GM12878 (cell line): ENCODE results near the gene SCAMP1. TPM values are rescaled to one million over a fixed set of nuclear protein-coding genes. Genes with fewer than 3 reads are reported as not detected.

ENCODE experiments used
- CREB1 ChIP-seq: IDR thresholded peaks from 2 replicates; pipeline ENCODE4 v1.6.1; 2012; ENCODE audit warnings: low read depth, mild to moderate bottlenecking, inconsistent platforms
- MTA2 ChIP-seq: fragments of 450-650 bp; IDR thresholded peaks from 2 replicates; pipeline ENCODE4 v1.6.1; 2016; ENCODE audit warnings: low read depth, mild to moderate bottlenecking, moderate library complexity
- SIX5 ChIP-seq: IDR thresholded peaks from 2 replicates; pipeline ENCODE4 v1.6.1; 2011; ENCODE audit warnings: mild to moderate bottlenecking, low read depth, low read length, moderate library complexity; ENCODE audit not compliant: severe bottlenecking
- SMARCA5 ChIP-seq: fragments of 450-650 bp; IDR thresholded peaks from 2 replicates; pipeline ENCODE4 v1.6.1; 2017; ENCODE audit warnings: mild to moderate bottlenecking
- YBX1 ChIP-seq: fragments of 450-650 bp; IDR thresholded peaks from 2 replicates; pipeline ENCODE4 v1.6.1; 2016; ENCODE audit warnings: antibody characterized with exemption
- ZNF217 ChIP-seq: fragments of 450-650 bp; IDR thresholded peaks from 2 replicates; pipeline ENCODE4 v1.6.1; 2017; ENCODE audit warnings: antibody characterized with exemption, mild to moderate bottlenecking
- ZZZ3 ChIP-seq: IDR thresholded peaks from 2 replicates; pipeline ENCODE4 v1.6.1; 2011; ENCODE audit warnings: low read depth; ENCODE audit not compliant: control insufficient read depth, insufficient read length
- polyA plus RNA-seq, 11 experiments: library from polyadenylated mRNA; depleted of rRNA in 4 of 11; unstranded in 6 of 11; stranded (reverse) in 5 of 11; fragments of >200 nt; fragmentation: Nextera tagmentation in 4 of 11; fragmentation: Illumina TruSeq in 1 of 11; extraction: Ambion mirVana in 4 of 11; extraction: Trizol in 1 of 11; gene quantifications; 1 replicate in 1 of 11; 2 replicates in 10 of 11; pipeline versions ENCODE4 v1.2.1 to v1.2.3, GENCODE V29; 2011 to 2016; ENCODE audit warnings: inconsistent platforms in 2 of 11, missing spikeins in 2 of 11, low read depth in 1 of 11
- total RNA-seq, 4 experiments: library from RNA; depleted of rRNA in 3 of 4; stranded (reverse); fragments of >200 nt in 3 of 4; fragmentation: Illumina TruSeq in 1 of 4; extraction: Trizol in 1 of 4; gene quantifications; 2 replicates each; pipeline versions ENCODE4 v1.2.1 to v1.2.3, GENCODE V29; 2013 to 2021
- TF ChIP-seq, protein P1 (sequence below): fragments of 450-650 bp; formaldehyde crosslinking; IDR thresholded peaks from 2 replicates; pipeline ENCODE4 v1.5.0; 2022; ENCODE audit warnings: mild to moderate bottlenecking, missing genetic modification characterization
- TF ChIP-seq, protein P2 (sequence below): IDR thresholded peaks from 2 replicates; pipeline ENCODE4 v1.6.1; 2012; ENCODE audit warnings: low read depth, low read length, improper control_type of control experiment
- TF ChIP-seq, protein P3 (sequence below): fragments of 450-650 bp; IDR thresholded peaks from 2 replicates; pipeline ENCODE4 v1.6.1; 2016; ENCODE audit warnings: mild to moderate bottlenecking

The SCAMP1 gene
- total and polyA plus RNA-seq, 10 of the 15 experiments (the other 5 are each of a cell fraction or from before 2014, with no cell fraction given), result 6.4 to 27.9 (median 20.0) TPM

DNA sequence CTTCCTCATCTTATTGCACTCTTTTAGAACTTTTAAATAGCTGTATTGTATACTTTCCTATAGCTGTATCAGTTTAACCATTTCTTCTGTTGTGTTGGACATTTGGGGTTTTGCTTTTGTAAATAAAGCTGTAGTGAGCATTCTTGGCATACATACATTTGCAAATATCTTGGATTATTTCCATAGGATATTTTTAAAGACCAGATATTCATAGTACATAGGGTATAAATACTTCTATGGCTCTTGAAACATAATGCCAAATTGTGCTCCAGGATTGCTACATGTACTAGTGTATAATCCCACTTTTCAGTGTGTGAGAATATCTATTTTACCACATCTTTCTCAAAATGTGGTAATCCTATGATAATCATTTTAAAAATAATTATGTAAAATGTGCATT lies 51.2 kb downstream of the SCAMP1 start (continued):
- TF ChIP-seq, protein P1, sequence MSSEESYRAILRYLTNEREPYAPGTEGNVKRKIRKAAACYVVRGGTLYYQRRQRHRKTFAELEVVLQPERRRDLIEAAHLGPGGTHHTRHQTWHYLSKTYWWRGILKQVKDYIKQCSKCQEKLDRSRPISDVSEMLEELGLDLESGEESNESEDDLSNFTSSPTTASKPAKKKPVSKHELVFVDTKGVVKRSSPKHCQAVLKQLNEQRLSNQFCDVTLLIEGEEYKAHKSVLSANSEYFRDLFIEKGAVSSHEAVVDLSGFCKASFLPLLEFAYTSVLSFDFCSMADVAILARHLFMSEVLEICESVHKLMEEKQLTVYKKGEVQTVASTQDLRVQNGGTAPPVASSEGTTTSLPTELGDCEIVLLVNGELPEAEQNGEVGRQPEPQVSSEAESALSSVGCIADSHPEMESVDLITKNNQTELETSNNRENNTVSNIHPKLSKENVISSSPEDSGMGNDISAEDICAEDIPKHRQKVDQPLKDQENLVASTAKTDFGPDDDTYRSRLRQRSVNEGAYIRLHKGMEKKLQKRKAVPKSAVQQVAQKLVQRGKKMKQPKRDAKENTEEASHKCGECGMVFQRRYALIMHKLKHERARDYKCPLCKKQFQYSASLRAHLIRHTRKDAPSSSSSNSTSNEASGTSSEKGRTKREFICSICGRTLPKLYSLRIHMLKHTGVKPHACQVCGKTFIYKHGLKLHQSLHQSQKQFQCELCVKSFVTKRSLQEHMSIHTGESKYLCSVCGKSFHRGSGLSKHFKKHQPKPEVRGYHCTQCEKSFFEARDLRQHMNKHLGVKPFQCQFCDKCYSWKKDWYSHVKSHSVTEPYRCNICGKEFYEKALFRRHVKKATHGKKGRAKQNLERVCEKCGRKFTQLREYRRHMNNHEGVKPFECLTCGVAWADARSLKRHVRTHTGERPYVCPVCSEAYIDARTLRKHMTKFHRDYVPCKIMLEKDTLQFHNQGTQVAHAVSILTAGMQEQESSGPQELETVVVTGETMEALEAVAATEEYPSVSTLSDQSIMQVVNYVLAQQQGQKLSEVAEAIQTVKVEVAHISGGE, result no peak
- TF ChIP-seq, protein P2, sequence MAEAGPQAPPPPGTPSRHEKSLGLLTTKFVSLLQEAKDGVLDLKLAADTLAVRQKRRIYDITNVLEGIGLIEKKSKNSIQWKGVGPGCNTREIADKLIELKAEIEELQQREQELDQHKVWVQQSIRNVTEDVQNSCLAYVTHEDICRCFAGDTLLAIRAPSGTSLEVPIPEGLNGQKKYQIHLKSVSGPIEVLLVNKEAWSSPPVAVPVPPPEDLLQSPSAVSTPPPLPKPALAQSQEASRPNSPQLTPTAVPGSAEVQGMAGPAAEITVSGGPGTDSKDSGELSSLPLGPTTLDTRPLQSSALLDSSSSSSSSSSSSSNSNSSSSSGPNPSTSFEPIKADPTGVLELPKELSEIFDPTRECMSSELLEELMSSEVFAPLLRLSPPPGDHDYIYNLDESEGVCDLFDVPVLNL, result no peak
- no peak for TF ChIP-seq ZNF217
- no peak for TF ChIP-seq YBX1
- no peak for TF ChIP-seq SIX5
- no peak for TF ChIP-seq ZZZ3
- TF ChIP-seq SMARCA5, result no peak
- no peak for TF ChIP-seq MTA2
- no peak for TF ChIP-seq CREB1
- TF ChIP-seq, protein P3, sequence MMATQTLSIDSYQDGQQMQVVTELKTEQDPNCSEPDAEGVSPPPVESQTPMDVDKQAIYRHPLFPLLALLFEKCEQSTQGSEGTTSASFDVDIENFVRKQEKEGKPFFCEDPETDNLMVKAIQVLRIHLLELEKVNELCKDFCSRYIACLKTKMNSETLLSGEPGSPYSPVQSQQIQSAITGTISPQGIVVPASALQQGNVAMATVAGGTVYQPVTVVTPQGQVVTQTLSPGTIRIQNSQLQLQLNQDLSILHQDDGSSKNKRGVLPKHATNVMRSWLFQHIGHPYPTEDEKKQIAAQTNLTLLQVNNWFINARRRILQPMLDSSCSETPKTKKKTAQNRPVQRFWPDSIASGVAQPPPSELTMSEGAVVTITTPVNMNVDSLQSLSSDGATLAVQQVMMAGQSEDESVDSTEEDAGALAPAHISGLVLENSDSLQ, result no peak
- TF ChIP-seq, all 136 proteins: peak for 0
